Measurements from ENCODE around the gene LIN28B. TPM values are rescaled to one million over a fixed set of nuclear protein-coding genes. Genes with fewer than 3 reads are reported as not detected.

LIN28B gene
- total and polyA plus RNA-seq, 2 of the 4 experiments (the other 2 are of a cell fraction) = not detected

GRCh38 chr6:104954190-104954797 is 2.6 kb upstream of the LIN28B start:
- no peak overlapping the region for H3K4ac ChIP-seq (ENCODE audit: low read depth, low read length)
- no peak overlapping the region for H2BK20ac ChIP-seq (ENCODE audit: low read depth, low read length)
- H4K91ac ChIP-seq (ENCODE audit: insufficient read depth, low read depth, low read length) = no peak overlapping the region
- no peak overlapping the region for H3K56ac ChIP-seq (ENCODE audit: extremely low read depth, insufficient read depth, low read length)
- no peaks in the 10 kb centered on the region for H3K79me1 ChIP-seq (ENCODE audit: low read depth in 1 of 2, low read length in 2 of 2)
- no peak for DNase-seq
- H2BK5ac ChIP-seq (ENCODE audit: low read depth, low read length, poor library complexity, severe bottlenecking) = no peak overlapping the region
- H2AFZ ChIP-seq (replicated peaks; ENCODE audit: low read length, poor library complexity) = no peak overlapping the region
- TF ChIP-seq FOS (IDR thresholded peaks at IDR 0.05; ENCODE audit: low read depth, low read length) (no peak), POLR2A (IDR thresholded peaks at IDR 0.05; ENCODE audit: low read depth, low read length) (no peak), NFE2L2 (IDR thresholded peaks at IDR 0.05; ENCODE audit: low read depth, low read length) (no peak), MAFK (IDR thresholded peaks at IDR 0.05; ENCODE audit: low read depth, low read length) (no peak), RFX5 (IDR thresholded peaks at IDR 0.05; ENCODE audit: low read depth, low read length) (no peak), BHLHE40 (IDR thresholded peaks at IDR 0.05; ENCODE audit: low read depth, low read length) (no peak), MAZ (IDR thresholded peaks at IDR 0.05; ENCODE audit: borderline replicate concordance, low read depth, low read length) (no peak), CEBPB (IDR thresholded peaks at IDR 0.05; ENCODE audit: low read depth, low read length) (no peak), USF2 (IDR thresholded peaks at IDR 0.05; ENCODE audit: low read depth, low read length) (no peak), RAD21 (IDR thresholded peaks at IDR 0.05; ENCODE audit: low read length) (no peak), CHD1 (IDR thresholded peaks at IDR 0.05; ENCODE audit: low read depth, low read length) (no peak), CTCF (conservative IDR thresholded peaks at IDR 0.05; ENCODE audit: low read depth, low read length) (no peak), MXI1 (IDR thresholded peaks at IDR 0.05; ENCODE audit: borderline replicate concordance, low read depth, low read length) (no peak), RCOR1 (IDR thresholded peaks at IDR 0.05; ENCODE audit: insufficient replicate concordance, low read length) (no peak), SMC3 (IDR thresholded peaks at IDR 0.05; ENCODE audit: low read depth, low read length) (no peak)
- TF ChIP-seq, protein P1, sequence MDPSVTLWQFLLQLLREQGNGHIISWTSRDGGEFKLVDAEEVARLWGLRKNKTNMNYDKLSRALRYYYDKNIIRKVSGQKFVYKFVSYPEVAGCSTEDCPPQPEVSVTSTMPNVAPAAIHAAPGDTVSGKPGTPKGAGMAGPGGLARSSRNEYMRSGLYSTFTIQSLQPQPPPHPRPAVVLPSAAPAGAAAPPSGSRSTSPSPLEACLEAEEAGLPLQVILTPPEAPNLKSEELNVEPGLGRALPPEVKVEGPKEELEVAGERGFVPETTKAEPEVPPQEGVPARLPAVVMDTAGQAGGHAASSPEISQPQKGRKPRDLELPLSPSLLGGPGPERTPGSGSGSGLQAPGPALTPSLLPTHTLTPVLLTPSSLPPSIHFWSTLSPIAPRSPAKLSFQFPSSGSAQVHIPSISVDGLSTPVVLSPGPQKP (IDR thresholded peaks at IDR 0.05; ENCODE audit: borderline replicate concordance, low read depth, low read length) = no peak
- no peak for ATAC-seq (ENCODE audit: low read depth)
- no peak overlapping the region for H3K14ac ChIP-seq (replicated peaks; ENCODE audit: low read depth, low read length)
- H3K18ac ChIP-seq (ENCODE audit: low read depth, low read length) = no peak overlapping the region
- no peak overlapping the region for H2BK120ac ChIP-seq (ENCODE audit: low read depth, low read length)
- H3K4me1 ChIP-seq (ENCODE audit: control insufficient read depth, insufficient read depth, low read length) = no peaks in the 10 kb centered on the region
- WGBS, 2 experiments (ENCODE audit: extremely low coverage in 2 of 2, insufficient read length in 1 of 2) = no CpG with 5 or more reads among the region's 4 CpGs
- peaks cover 6% of the 10 kb centered on the region; the same call in 1 of the 2 replicates for H3K9me3 ChIP-seq (ENCODE audit: control insufficient read depth, insufficient read depth, low read length)
- dilution Hi-C loops (cut with HindIII; ENCODE audit: low sequenced_read_pairs, unreplicated experiment) = no loop called here
- in situ Hi-C loops (cut with MboI; ENCODE audit: low sequenced_read_pairs) = no loop called here
- H2BK15ac ChIP-seq (ENCODE audit: low read depth, low read length) = no peak overlapping the region
- H2AK9ac ChIP-seq (replicated peaks; ENCODE audit: low read depth, low read length, poor library complexity) = no peak overlapping the region
- H2AK5ac ChIP-seq (ENCODE audit: low read depth, low read length) = no peak overlapping the region
- no peak overlapping the region for H3K23ac ChIP-seq (ENCODE audit: low read depth, low read length)
- H3K27me3 ChIP-seq (ENCODE audit: control insufficient read depth, insufficient read depth, low read length) = peaks cover 55% of the 10 kb centered on the region
- H4K5ac ChIP-seq (ENCODE audit: low read depth, low read length) = no peak overlapping the region
- ChIA-PET CTCF (no interaction called here), POLR2A (ENCODE audit: unreplicated experiment) (no interaction called here)
- no peaks in the 10 kb centered on the region for H3K36me3 ChIP-seq (ENCODE audit: control insufficient read depth, insufficient read depth, low read length)
- no peak overlapping the region for H3K4me2 ChIP-seq (ENCODE audit: low read depth, low read length)
- no peaks in the 10 kb centered on the region for H4K20me1 ChIP-seq (ENCODE audit: insufficient read depth, low read length)
- H3K27ac ChIP-seq (ENCODE audit: insufficient read depth, low read length) = no peak overlapping the region
- no peak overlapping the region for H4K8ac ChIP-seq (ENCODE audit: low read depth in 2 of 2, low read length in 2 of 2)
- BruUV-seq (replicated peaks) = no TSS peak
- intact Hi-C loops (cut with micrococcal nuclease) = no loop called here
- H3K9me1 ChIP-seq (ENCODE audit: insufficient read depth, low read length) = no peaks in the 10 kb centered on the region
- H3K4me3 ChIP-seq (ENCODE audit: insufficient read depth, low read depth, low read length) = no peak overlapping the region
- no peak overlapping the region for H3K9ac ChIP-seq (ENCODE audit: low read depth, low read length)
